Activated T-cell treated with anti-CD3 and anti-CD28 coated beads, Interleukin-2, amount 50 U/mL, for 24 hours (primary cell): ENCODE measurements around the gene PTPRG.

Experiments
- DNase-seq: peaks from one replicate; pipeline ENCODE4 v3.0.0-alpha.2; 2020
- H3K27ac Mint-ChIP-seq: 2 replicates; pipeline ENCODE4 v1.8.0; 2020; ENCODE audit warnings: mild to moderate bottlenecking, mixed read lengths
- H3K27me3 Mint-ChIP-seq: 2 replicates; pipeline ENCODE4 v1.8.0; 2020; ENCODE audit warnings: mixed read lengths
- H3K36me3 Mint-ChIP-seq: 2 replicates; pipeline ENCODE4 v1.8.0; 2020; ENCODE audit warnings: low read depth, mixed read lengths
- H3K4me1 Mint-ChIP-seq: 2 replicates; pipeline ENCODE4 v1.8.0; 2020; ENCODE audit warnings: low read depth, mixed read lengths
- H3K4me3 Mint-ChIP-seq: 2 replicates; pipeline ENCODE4 v1.8.0; 2020; ENCODE audit warnings: mild to moderate bottlenecking, moderate library complexity, mixed read lengths
- H3K9me3 Mint-ChIP-seq: 2 replicates; pipeline ENCODE4 v1.8.0; 2020; ENCODE audit warnings: mixed read lengths

The PTPRG gene

GRCh38 chr3:61846488-61846887 lies 285.1 kb downstream of the PTPRG start:
- Mint-ChIP-seq H3K4me1 (no peaks in the 10 kb centered on the region), H3K27me3 (no peaks in the 10 kb centered on the region), H3K36me3 (no peaks in the 10 kb centered on the region), H3K4me3 (no peak overlapping the region), H3K27ac (no peak overlapping the region), H3K9me3 (no peaks in the 10 kb centered on the region)
- DNase-seq, result no peak

- Mint-ChIP-seq H3K36me3 (no peaks in the 10 kb centered on the region), H3K4me1 (no peaks in the 10 kb centered on the region), H3K27me3 (no peaks in the 10 kb centered on the region), H3K27ac (no peak overlapping the region), H3K4me3 (no peak overlapping the region), H3K9me3 (no peaks in the 10 kb centered on the region)
- no peak for DNase-seq
Observed at GRCh38 chr3:61847784-61848462, 286.6 kb downstream of the PTPRG start.

GRCh38 chr3:61848885-61849284 lies 287.5 kb downstream of the PTPRG start:
- H3K9me3 Mint-ChIP-seq, result no peaks in the 10 kb centered on the region
- no peak for DNase-seq
- no peaks in the 10 kb centered on the region for H3K4me1 Mint-ChIP-seq
- H3K27me3 Mint-ChIP-seq, result no peaks in the 10 kb centered on the region
- H3K4me3 Mint-ChIP-seq, result no peak overlapping the region
- H3K36me3 Mint-ChIP-seq, result no peaks in the 10 kb centered on the region
- no peak overlapping the region for H3K27ac Mint-ChIP-seq

- Mint-ChIP-seq H3K9me3 (no peaks in the 10 kb centered on the region), H3K4me3 (no peak overlapping the region), H3K4me1 (no peaks in the 10 kb centered on the region), H3K27ac (no peak overlapping the region), H3K27me3 (no peaks in the 10 kb centered on the region), H3K36me3 (no peaks in the 10 kb centered on the region)
- no peak for DNase-seq
Observed at GRCh38 chr3:61853912-61854311, 292.5 kb downstream of the PTPRG start.

- Mint-ChIP-seq H3K27ac (no peak overlapping the region), H3K27me3 (no peaks in the 10 kb centered on the region), H3K4me1 (no peaks in the 10 kb centered on the region), H3K4me3 (no peak overlapping the region), H3K36me3 (no peaks in the 10 kb centered on the region), H3K9me3 (no peaks in the 10 kb centered on the region)
- no peak for DNase-seq
Observed at GRCh38 chr3:61855211-61855610, 293.8 kb downstream of the PTPRG start.

- Mint-ChIP-seq H3K27ac (no peak overlapping the region), H3K4me1 (no peaks in the 10 kb centered on the region), H3K4me3 (no peak overlapping the region), H3K27me3 (no peaks in the 10 kb centered on the region), H3K9me3 (no peaks in the 10 kb centered on the region), H3K36me3 (no peaks in the 10 kb centered on the region)
- DNase-seq, result no peak
Observed at GRCh38 chr3:61857297-61857696, 295.9 kb downstream of the PTPRG start.

- H3K4me1 Mint-ChIP-seq, result no peaks in the 10 kb centered on the region
- no peaks in the 10 kb centered on the region for H3K9me3 Mint-ChIP-seq
- H3K36me3 Mint-ChIP-seq, result no peaks in the 10 kb centered on the region
- no peak for DNase-seq
- no peak overlapping the region for H3K27ac Mint-ChIP-seq
- no peak overlapping the region for H3K4me3 Mint-ChIP-seq
- no peaks in the 10 kb centered on the region for H3K27me3 Mint-ChIP-seq
Observed at GRCh38 chr3:61858054-61858453, 296.7 kb downstream of the PTPRG start.

GRCh38 chr3:61861410-61861809 lies 300.0 kb downstream of the PTPRG start:
- no peak overlapping the region for H3K27ac Mint-ChIP-seq
- no peaks in the 10 kb centered on the region for H3K4me1 Mint-ChIP-seq
- H3K4me3 Mint-ChIP-seq, result no peak overlapping the region
- DNase-seq, result no peak
- no peaks in the 10 kb centered on the region for H3K27me3 Mint-ChIP-seq
- no peaks in the 10 kb centered on the region for H3K36me3 Mint-ChIP-seq
- H3K9me3 Mint-ChIP-seq, result no peaks in the 10 kb centered on the region

- no peaks in the 10 kb centered on the region for H3K4me1 Mint-ChIP-seq
- no peaks in the 10 kb centered on the region for H3K9me3 Mint-ChIP-seq
- H3K27me3 Mint-ChIP-seq, result no peaks in the 10 kb centered on the region
- no peak overlapping the region for H3K27ac Mint-ChIP-seq
- DNase-seq, result no peak
- H3K4me3 Mint-ChIP-seq, result no peak overlapping the region
- no peaks in the 10 kb centered on the region for H3K36me3 Mint-ChIP-seq
Observed at GRCh38 chr3:61862614-61863289, 301.4 kb downstream of the PTPRG start.

GRCh38 chr3:61863579-61863978 lies 302.2 kb downstream of the PTPRG start:
- H3K4me3 Mint-ChIP-seq, result no peak overlapping the region
- H3K27ac Mint-ChIP-seq, result no peak overlapping the region
- no peaks in the 10 kb centered on the region for H3K36me3 Mint-ChIP-seq
- no peaks in the 10 kb centered on the region for H3K9me3 Mint-ChIP-seq
- no peak for DNase-seq
- no peaks in the 10 kb centered on the region for H3K4me1 Mint-ChIP-seq
- no peaks in the 10 kb centered on the region for H3K27me3 Mint-ChIP-seq

GRCh38 chr3:61864886-61865285 lies 303.5 kb downstream of the PTPRG start:
- Mint-ChIP-seq H3K36me3 (no peaks in the 10 kb centered on the region), H3K27ac (no peak overlapping the region), H3K9me3 (no peaks in the 10 kb centered on the region), H3K27me3 (no peaks in the 10 kb centered on the region), H3K4me1 (no peaks in the 10 kb centered on the region), H3K4me3 (no peak overlapping the region)
- DNase-seq, result no peak

- no peak overlapping the region for H3K27ac Mint-ChIP-seq
- H3K9me3 Mint-ChIP-seq, result no peaks in the 10 kb centered on the region
- H3K4me1 Mint-ChIP-seq, result no peaks in the 10 kb centered on the region
- no peak for DNase-seq
- no peaks in the 10 kb centered on the region for H3K36me3 Mint-ChIP-seq
- H3K4me3 Mint-ChIP-seq, result no peak overlapping the region
- H3K27me3 Mint-ChIP-seq, result no peaks in the 10 kb centered on the region
Observed at GRCh38 chr3:61865466-61866152, 304.2 kb downstream of the PTPRG start.

GRCh38 chr3:61866153-61866542 lies 304.8 kb downstream of the PTPRG start:
- no peaks in the 10 kb centered on the region for H3K36me3 Mint-ChIP-seq
- no peaks in the 10 kb centered on the region for H3K4me1 Mint-ChIP-seq
- H3K9me3 Mint-ChIP-seq, result no peaks in the 10 kb centered on the region
- no peak for DNase-seq
- no peaks in the 10 kb centered on the region for H3K27me3 Mint-ChIP-seq
- H3K4me3 Mint-ChIP-seq, result no peak overlapping the region
- H3K27ac Mint-ChIP-seq, result no peak overlapping the region

- no peaks in the 10 kb centered on the region for H3K36me3 Mint-ChIP-seq
- H3K27me3 Mint-ChIP-seq, result no peaks in the 10 kb centered on the region
- H3K9me3 Mint-ChIP-seq, result no peaks in the 10 kb centered on the region
- H3K4me3 Mint-ChIP-seq, result no peak overlapping the region
- H3K27ac Mint-ChIP-seq, result no peak overlapping the region
- H3K4me1 Mint-ChIP-seq, result no peaks in the 10 kb centered on the region
- DNase-seq, result no peak
Observed at GRCh38 chr3:61866961-61867461, 305.6 kb downstream of the PTPRG start.

- no peak for DNase-seq
- Mint-ChIP-seq H3K4me1 (no peaks in the 10 kb centered on the region), H3K36me3 (no peaks in the 10 kb centered on the region), H3K27me3 (no peaks in the 10 kb centered on the region), H3K27ac (no peak overlapping the region), H3K4me3 (no peak overlapping the region), H3K9me3 (no peaks in the 10 kb centered on the region)
Observed at GRCh38 chr3:61868499-61868898, 307.1 kb downstream of the PTPRG start.
